SK-N-SH treated with all-trans-retinoic acid at 6 μM for 48 hours (cell line): ENCODE measurements around the gene GCNT2.

Experiments
- CSDC2 ChIP-seq: fragments of 250-450 bp; sonication (Bioruptor Pico); IDR thresholded peaks from 2 replicates; pipeline ENCODE4 v1.5.0; 2020; ENCODE audit warnings: mild to moderate bottlenecking, moderate library complexity
- TOX ChIP-seq: fragments of 250-450 bp; sonication (Bioruptor Pico); IDR thresholded peaks from 2 replicates; pipeline ENCODE4 v1.8.0; 2021; ENCODE audit warnings: mild to moderate bottlenecking, moderate library complexity, borderline replicate concordance
- ZC3H10 ChIP-seq: fragments of 250-450 bp; sonication (Bioruptor Pico); IDR thresholded peaks from 2 replicates; pipeline ENCODE4 v1.5.1; 2021; ENCODE audit warnings: mild to moderate bottlenecking, moderate library complexity
- ZNF8 ChIP-seq: fragments of 450-650 bp; formaldehyde crosslinking; IDR thresholded peaks from 2 replicates; pipeline ENCODE4 v1.5.0; 2020; ENCODE audit warnings: mild to moderate bottlenecking, moderate library complexity
- TF ChIP-seq, protein P1 (sequence below): fragments of 250-450 bp; sonication (Bioruptor Pico); IDR thresholded peaks from 2 replicates; pipeline ENCODE4 v1.8.0; 2020; ENCODE audit warnings: mild to moderate bottlenecking, moderate library complexity, borderline replicate concordance
- TF ChIP-seq, protein P2 (sequence below): fragments of 250-450 bp; sonication (Bioruptor Pico); IDR thresholded peaks from 2 replicates; pipeline ENCODE4 v1.5.1; 2020; ENCODE audit warnings: low read depth, mild to moderate bottlenecking, moderate library complexity

DNA sequence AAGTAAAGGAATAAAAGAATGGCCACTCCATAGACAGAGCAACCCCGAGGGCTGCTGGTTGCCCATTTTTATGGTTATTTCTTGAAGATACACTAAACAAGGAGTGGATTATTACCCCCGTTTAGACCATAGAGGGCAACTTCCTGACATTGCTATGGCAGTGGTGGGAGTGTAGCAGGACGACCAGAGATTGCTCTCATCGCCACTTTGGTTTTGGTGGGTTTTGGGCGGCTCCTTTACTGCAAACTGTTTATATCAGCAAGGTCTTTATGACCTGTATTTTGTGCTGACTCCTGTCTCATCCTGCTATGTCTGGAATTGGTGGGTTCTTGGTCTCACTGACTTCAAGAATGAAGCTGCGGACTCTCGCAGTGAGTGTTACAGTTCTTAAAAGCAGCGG is 94.5 kb downstream of the GCNT2 start:
- TF ChIP-seq TOX (CRISPR knock-in tag) (no peak), CSDC2 (CRISPR knock-in tag) (no peak), ZC3H10 (CRISPR knock-in tag) (no peak), ZNF8 (CRISPR knock-in tag) (no peak)
- TF ChIP-seq, protein P1, sequence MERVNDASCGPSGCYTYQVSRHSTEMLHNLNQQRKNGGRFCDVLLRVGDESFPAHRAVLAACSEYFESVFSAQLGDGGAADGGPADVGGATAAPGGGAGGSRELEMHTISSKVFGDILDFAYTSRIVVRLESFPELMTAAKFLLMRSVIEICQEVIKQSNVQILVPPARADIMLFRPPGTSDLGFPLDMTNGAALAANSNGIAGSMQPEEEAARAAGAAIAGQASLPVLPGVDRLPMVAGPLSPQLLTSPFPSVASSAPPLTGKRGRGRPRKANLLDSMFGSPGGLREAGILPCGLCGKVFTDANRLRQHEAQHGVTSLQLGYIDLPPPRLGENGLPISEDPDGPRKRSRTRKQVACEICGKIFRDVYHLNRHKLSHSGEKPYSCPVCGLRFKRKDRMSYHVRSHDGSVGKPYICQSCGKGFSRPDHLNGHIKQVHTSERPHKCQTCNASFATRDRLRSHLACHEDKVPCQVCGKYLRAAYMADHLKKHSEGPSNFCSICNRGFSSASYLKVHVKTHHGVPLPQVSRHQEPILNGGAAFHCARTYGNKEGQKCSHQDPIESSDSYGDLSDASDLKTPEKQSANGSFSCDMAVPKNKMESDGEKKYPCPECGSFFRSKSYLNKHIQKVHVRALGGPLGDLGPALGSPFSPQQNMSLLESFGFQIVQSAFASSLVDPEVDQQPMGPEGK (CRISPR knock-in tag): no peak
- TF ChIP-seq, protein P2, sequence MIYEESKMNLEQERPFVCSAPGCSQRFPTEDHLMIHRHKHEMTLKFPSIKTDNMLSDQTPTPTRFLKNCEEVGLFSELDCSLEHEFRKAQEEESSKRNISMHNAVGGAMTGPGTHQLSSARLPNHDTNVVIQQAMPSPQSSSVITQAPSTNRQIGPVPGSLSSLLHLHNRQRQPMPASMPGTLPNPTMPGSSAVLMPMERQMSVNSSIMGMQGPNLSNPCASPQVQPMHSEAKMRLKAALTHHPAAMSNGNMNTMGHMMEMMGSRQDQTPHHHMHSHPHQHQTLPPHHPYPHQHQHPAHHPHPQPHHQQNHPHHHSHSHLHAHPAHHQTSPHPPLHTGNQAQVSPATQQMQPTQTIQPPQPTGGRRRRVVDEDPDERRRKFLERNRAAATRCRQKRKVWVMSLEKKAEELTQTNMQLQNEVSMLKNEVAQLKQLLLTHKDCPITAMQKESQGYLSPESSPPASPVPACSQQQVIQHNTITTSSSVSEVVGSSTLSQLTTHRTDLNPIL (CRISPR knock-in tag): no peak
